HCT116 (cell line): ENCODE results near the gene DIP2C.

Experiments used
- EGR1 ChIP-seq: IDR thresholded peaks from 2 replicates; pipeline ENCODE4 v1.6.1; 2012; ENCODE audit warnings: low read depth
- POLR2A ChIP-seq: IDR thresholded peaks from 2 replicates; pipeline ENCODE4 v1.7.0; 2011; ENCODE audit warnings: borderline replicate concordance; ENCODE audit not compliant: insufficient read depth, insufficient read length; ENCODE audit errors: extremely low read depth
- POLR2AphosphoS5 ChIP-seq: IDR thresholded peaks from 2 replicates; pipeline ENCODE4 v1.6.1; 2011; ENCODE audit warnings: mild to moderate bottlenecking, low read depth, low read length, moderate library complexity
- TCF7L2 ChIP-seq: IDR thresholded peaks from 2 replicates; pipeline ENCODE4 v1.7.0; 2011; ENCODE audit warnings: borderline replicate concordance, inconsistent platforms; ENCODE audit not compliant: insufficient read depth, insufficient read length; ENCODE audit errors: extremely low read depth
- ZFX ChIP-seq: fragments of 450-650 bp; IDR thresholded peaks from 2 replicates; pipeline ENCODE4 v1.6.1; 2017
- TF ChIP-seq, protein P1 (sequence below), 3 experiments: fragments of 200-600 bp in 1 of 3; sonication (generic) in 1 of 3; IDR thresholded peaks in 2 of 3; conservative IDR thresholded peaks in 1 of 3; 2 replicates each; pipeline ENCODE4 v1.5.1; 2012 to 2017; ENCODE audit warnings: low read depth in 2 of 3, low read length in 2 of 3, antibody characterized with exemption in 1 of 3, borderline replicate concordance in 1 of 3, control low read depth in 1 of 3, mild to moderate bottlenecking in 1 of 3, mixed read lengths in 1 of 3, mixed run types in 1 of 3, moderate library complexity in 1 of 3; ENCODE audit not compliant: insufficient read depth in 1 of 3
- TF ChIP-seq, protein P2 (sequence below): IDR thresholded peaks from 2 replicates; pipeline ENCODE4 v1.6.1; 2012; ENCODE audit warnings: low read depth
- TF ChIP-seq, protein P3 (sequence below): IDR thresholded peaks from 2 replicates; pipeline ENCODE4 v1.6.1; 2012

DNA sequence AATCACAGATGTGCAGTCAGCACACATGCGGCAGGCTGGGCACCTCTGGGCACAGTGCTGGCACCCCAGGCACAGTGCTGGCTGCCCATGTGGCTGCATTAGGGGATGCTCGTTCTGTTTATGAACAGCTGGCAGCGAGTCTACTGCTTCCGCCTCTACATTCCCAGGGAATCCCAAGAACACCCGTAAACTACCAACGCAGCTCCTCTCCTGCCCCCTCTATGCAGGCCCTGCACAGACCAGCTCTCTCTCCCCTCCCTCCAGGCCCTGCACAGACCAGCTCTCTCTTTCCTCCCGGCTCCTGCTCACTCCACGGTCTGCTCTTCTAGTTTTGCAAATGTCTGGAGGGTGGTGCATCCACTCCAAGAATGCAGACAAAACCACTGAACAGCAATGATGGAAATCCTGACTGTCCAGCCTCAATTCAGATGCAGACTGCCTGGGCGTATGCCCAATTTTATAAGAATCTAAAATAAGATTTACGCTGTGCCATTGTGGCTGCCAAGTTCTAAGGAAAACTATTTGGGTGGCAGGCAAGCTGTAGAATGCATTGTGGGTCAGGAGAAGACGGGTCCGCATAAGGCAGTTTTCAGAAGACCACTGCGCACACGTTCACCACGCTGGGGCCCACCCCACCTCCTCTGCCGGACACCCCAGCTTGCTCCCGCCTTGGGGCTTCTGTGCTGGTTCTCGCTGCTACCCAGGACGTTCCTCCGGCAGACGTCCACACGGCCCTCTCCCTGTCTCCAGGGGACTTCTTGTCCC, 319.6 kb downstream of the DIP2C start:
- TF ChIP-seq, protein P1, sequence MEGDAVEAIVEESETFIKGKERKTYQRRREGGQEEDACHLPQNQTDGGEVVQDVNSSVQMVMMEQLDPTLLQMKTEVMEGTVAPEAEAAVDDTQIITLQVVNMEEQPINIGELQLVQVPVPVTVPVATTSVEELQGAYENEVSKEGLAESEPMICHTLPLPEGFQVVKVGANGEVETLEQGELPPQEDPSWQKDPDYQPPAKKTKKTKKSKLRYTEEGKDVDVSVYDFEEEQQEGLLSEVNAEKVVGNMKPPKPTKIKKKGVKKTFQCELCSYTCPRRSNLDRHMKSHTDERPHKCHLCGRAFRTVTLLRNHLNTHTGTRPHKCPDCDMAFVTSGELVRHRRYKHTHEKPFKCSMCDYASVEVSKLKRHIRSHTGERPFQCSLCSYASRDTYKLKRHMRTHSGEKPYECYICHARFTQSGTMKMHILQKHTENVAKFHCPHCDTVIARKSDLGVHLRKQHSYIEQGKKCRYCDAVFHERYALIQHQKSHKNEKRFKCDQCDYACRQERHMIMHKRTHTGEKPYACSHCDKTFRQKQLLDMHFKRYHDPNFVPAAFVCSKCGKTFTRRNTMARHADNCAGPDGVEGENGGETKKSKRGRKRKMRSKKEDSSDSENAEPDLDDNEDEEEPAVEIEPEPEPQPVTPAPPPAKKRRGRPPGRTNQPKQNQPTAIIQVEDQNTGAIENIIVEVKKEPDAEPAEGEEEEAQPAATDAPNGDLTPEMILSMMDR (IDR thresholded peaks at IDR 0.05 in 2 of 3, conservative IDR thresholded peaks at IDR 0.05 in 1 of 3; ENCODE audit: borderline replicate concordance in 1 of 3, insufficient read depth in 1 of 3, low read depth in 2 of 3, low read length in 2 of 3), result no peak
- TF ChIP-seq, protein P2, sequence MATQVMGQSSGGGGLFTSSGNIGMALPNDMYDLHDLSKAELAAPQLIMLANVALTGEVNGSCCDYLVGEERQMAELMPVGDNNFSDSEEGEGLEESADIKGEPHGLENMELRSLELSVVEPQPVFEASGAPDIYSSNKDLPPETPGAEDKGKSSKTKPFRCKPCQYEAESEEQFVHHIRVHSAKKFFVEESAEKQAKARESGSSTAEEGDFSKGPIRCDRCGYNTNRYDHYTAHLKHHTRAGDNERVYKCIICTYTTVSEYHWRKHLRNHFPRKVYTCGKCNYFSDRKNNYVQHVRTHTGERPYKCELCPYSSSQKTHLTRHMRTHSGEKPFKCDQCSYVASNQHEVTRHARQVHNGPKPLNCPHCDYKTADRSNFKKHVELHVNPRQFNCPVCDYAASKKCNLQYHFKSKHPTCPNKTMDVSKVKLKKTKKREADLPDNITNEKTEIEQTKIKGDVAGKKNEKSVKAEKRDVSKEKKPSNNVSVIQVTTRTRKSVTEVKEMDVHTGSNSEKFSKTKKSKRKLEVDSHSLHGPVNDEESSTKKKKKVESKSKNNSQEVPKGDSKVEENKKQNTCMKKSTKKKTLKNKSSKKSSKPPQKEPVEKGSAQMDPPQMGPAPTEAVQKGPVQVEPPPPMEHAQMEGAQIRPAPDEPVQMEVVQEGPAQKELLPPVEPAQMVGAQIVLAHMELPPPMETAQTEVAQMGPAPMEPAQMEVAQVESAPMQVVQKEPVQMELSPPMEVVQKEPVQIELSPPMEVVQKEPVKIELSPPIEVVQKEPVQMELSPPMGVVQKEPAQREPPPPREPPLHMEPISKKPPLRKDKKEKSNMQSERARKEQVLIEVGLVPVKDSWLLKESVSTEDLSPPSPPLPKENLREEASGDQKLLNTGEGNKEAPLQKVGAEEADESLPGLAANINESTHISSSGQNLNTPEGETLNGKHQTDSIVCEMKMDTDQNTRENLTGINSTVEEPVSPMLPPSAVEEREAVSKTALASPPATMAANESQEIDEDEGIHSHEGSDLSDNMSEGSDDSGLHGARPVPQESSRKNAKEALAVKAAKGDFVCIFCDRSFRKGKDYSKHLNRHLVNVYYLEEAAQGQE, result no peak
- no peak for TF ChIP-seq POLR2AphosphoS5
- TF ChIP-seq POLR2A, result no peak
- TF ChIP-seq, protein P3, sequence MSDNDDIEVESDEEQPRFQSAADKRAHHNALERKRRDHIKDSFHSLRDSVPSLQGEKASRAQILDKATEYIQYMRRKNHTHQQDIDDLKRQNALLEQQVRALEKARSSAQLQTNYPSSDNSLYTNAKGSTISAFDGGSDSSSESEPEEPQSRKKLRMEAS, result no peak
- no peak for TF ChIP-seq EGR1
- TF ChIP-seq ZFX, result no peak
- no peak for TF ChIP-seq TCF7L2
